ENCODE results near the gene UNC5B. TPM values are rescaled to one million over a fixed set of nuclear protein-coding genes. Genes with fewer than 3 reads are reported as not detected.

UNC5B gene
- polyA plus RNA-seq, 1 donor (not counting 4 experiments of a cell fraction or from before 2014, with no cell fraction given): 1.1 TPM

GRCh38 chr10:71247414-71247705 lies 35.0 kb downstream of the UNC5B start:
- H3K36me3 ChIP-seq (ENCODE audit: control insufficient read depth in 2 of 2, extremely low read depth in 1 of 2, insufficient read depth in 2 of 2, low read length in 2 of 2): no peaks in the 10 kb centered on the region
- no peaks in the 10 kb centered on the region for H3K79me2 ChIP-seq (ENCODE audit: control insufficient read depth, insufficient read depth, low read length)
- H3K27me3 ChIP-seq (ENCODE audit: control insufficient read depth, extremely low read depth, insufficient read depth, low read length): no peaks in the 10 kb centered on the region
- peak overlapping the region; percentile 82 for H3K27ac ChIP-seq (ENCODE audit: control insufficient read depth, insufficient read depth, low read length)
- dilution Hi-C loops (cut with MboI; ENCODE audit: extremely low pct_ligation_motif_present, low sequenced_read_pairs): no loop called here
- H3K9me3 ChIP-seq (ENCODE audit: control insufficient read depth, low read depth, low read length): no peaks in the 10 kb centered on the region
- H3K4me3 ChIP-seq (ENCODE audit: control insufficient read depth in 2 of 3, extremely low read depth in 1 of 3, insufficient read depth in 2 of 3, low read depth in 1 of 3, low read length in 3 of 3): peak overlapping the region in 1 of 3 experiments; percentile 26
- no peak overlapping the region for H2AFZ ChIP-seq (ENCODE audit: control insufficient read depth, low read length)
- DNase-seq (ENCODE audit: low read depth, low spot score) (no peak), FAIRE-seq (no peak)
- H3K4me2 ChIP-seq (ENCODE audit: control insufficient read depth, extremely low read depth, insufficient read depth, low read depth, low read length): peak overlapping the region; percentile 80
- peaks cover 49% of the 10 kb centered on the region for H3K4me1 ChIP-seq (ENCODE audit: control insufficient read depth, extremely low read depth, insufficient read depth, low read length)
- H4K20me1 ChIP-seq (ENCODE audit: control insufficient read depth, extremely low read depth, insufficient read depth, low read length): no peaks in the 10 kb centered on the region
- H3K9me1 ChIP-seq (ENCODE audit: control insufficient read depth, extremely low read depth, insufficient read depth, low read length): no peaks in the 10 kb centered on the region
- TF ChIP-seq CTCF (optimal IDR thresholded peaks at IDR 0.05 in 1 of 3, IDR thresholded peaks at IDR 0.05 in 1 of 3, conservative IDR thresholded peaks at IDR 0.05 in 1 of 3; ENCODE audit: extremely low read depth in 1 of 3, insufficient read depth in 2 of 3, low read length in 3 of 3) (no peak), EZH2 (IDR thresholded peaks at IDR 0.05; ENCODE audit: low read length) (no peak)
- H3K9ac ChIP-seq (ENCODE audit: control insufficient read depth, extremely low read depth, insufficient read depth, low read length): peak overlapping the region; percentile 41

- Histone ChIP-seq H3K9me3 (ENCODE audit: control insufficient read depth, low read depth, low read length) (no peaks in the 10 kb centered on the region), H3K4me3 (ENCODE audit: control insufficient read depth in 2 of 3, extremely low read depth in 1 of 3, insufficient read depth in 2 of 3, low read depth in 1 of 3, low read length in 3 of 3) (no peak overlapping the region), H4K20me1 (ENCODE audit: control insufficient read depth, extremely low read depth, insufficient read depth, low read length) (no peaks in the 10 kb centered on the region), H3K79me2 (ENCODE audit: control insufficient read depth, insufficient read depth, low read length) (no peaks in the 10 kb centered on the region), H3K27ac (ENCODE audit: control insufficient read depth, insufficient read depth, low read length) (peak overlapping the region; percentile 82), H3K4me1 (ENCODE audit: control insufficient read depth, extremely low read depth, insufficient read depth, low read length) (peaks cover 49% of the 10 kb centered on the region), H3K9me1 (ENCODE audit: control insufficient read depth, extremely low read depth, insufficient read depth, low read length) (no peaks in the 10 kb centered on the region), H3K9ac (ENCODE audit: control insufficient read depth, extremely low read depth, insufficient read depth, low read length) (peak overlapping the region; percentile 41), H3K4me2 (ENCODE audit: control insufficient read depth, extremely low read depth, insufficient read depth, low read depth, low read length) (peak overlapping the region; percentile 80), H3K27me3 (ENCODE audit: control insufficient read depth, extremely low read depth, insufficient read depth, low read length) (no peaks in the 10 kb centered on the region), H2AFZ (ENCODE audit: control insufficient read depth, low read length) (no peak overlapping the region), H3K36me3 (ENCODE audit: control insufficient read depth in 2 of 2, extremely low read depth in 1 of 2, insufficient read depth in 2 of 2, low read length in 2 of 2) (no peaks in the 10 kb centered on the region)
- dilution Hi-C loops (cut with MboI; ENCODE audit: extremely low pct_ligation_motif_present, low sequenced_read_pairs): no loop called here
- DNase-seq (ENCODE audit: low read depth, low spot score) (no peak), FAIRE-seq (no peak)
- TF ChIP-seq EZH2 (IDR thresholded peaks at IDR 0.05; ENCODE audit: low read length) (no peak), CTCF (optimal IDR thresholded peaks at IDR 0.05 in 1 of 3, IDR thresholded peaks at IDR 0.05 in 1 of 3, conservative IDR thresholded peaks at IDR 0.05 in 1 of 3; ENCODE audit: extremely low read depth in 1 of 3, insufficient read depth in 2 of 3, low read length in 3 of 3) (no peak)
Measured at GRCh38 chr10:71247804-71248203, 35.4 kb downstream of the UNC5B start.
